Mucosa of gallbladder (tissue), 1 donor: ENCODE measurements around the gene STAP2. TPM values are rescaled to one million over a fixed set of nuclear protein-coding genes. Genes with fewer than 3 reads are reported as not detected.
A peak's percentile ranks its signal among the peaks of the same experiment; 100 is the strongest.

Experiments used
- DNase-seq: peaks from one replicate; pipeline ENCODE4 v3.0.0-alpha.2; 2020; ENCODE audit warnings: low spot score
- total RNA-seq: library from RNA; stranded (reverse); gene quantifications from one replicate; pipeline ENCODE4 v1.2.1, GENCODE V29; 2021
- donor health status: DM: no; HTN: no; CAD: no.

The STAP2 gene
- total RNA-seq = 37.8 TPM

DNA sequence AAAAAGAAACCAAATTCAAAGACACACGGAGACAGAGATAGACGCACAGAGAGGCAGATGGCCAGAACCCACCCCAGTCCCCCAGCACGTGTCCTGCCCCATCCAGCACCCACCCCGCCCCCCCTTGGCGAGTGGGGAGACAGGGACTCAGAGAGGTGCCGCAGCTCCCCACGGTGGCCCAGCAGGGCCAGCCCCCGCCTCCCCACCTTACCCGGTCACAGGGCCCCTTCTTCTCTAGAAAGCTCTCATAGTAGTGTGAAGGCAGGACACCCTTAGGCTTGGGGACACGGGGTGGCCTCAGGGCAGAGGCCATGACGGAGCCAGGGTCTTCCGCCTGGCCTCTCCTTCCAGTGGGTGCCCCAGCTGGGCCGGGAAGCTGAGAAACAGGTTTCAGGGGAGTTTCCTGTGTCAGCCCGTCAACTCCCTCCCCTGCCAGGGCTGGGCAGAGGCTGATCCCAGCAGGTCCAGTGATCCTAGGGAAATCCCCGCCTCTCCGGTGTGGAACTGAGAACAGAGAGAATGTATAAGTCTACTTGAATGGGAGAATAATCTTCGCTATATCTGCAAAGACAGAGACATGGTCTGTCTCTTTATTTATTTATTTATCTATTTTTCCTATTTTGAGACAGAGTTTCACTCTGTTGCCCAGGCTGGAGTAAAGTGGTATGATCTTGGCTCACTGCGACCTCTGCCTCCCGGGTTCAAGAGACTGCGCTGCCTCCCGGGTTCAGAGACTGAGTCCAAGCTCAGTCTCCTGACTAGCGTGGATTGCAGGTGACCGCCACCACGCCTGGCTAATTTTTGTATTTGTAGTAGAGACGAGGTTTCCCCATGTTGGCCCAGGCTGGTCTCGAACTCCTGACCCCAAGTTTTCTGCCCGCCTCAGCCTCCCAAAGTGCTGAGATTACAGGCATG is at the start of gene STAP2:
TSS of gene STAP2 (minus strand) at position 387 of the 915 bp plus-strand sequence. CDS start at position 313, 74 bp downstream.
- peak; percentile 58 for DNase-seq

DNA sequence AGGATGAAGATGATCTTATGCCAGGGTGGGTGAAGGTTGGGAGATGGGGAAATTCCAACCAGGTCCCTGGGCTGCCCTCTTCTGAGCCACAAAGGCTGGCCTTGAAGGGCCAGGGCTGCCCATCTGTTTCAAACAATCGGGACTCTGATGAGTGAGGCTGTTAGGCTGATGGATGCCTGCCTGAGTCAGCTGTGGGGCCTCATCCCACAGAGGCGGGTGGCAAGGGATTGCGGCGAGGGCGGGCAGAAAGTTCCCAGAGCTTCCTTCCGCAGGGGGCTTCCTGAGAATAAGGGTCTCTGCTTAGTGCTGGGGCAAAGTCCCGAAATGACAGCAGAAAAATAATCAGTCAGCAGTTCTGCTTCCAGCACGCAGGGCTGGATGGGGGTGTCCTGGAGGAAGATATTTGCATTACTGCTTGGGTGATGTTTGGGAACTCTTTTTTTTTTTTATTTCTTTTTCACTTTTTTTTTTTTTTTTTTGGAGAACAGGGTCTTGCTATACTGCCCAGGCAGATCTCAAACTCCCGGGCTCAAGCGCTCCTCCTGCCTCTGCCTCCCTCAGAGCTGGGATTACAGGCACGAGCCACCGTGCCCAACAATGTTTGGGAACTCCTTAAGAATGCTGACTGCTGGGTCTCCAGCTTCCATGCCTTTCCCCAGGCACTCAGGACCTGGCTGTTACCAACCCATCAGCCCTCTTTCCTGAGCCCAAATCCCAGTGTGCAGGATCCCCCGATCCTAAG is 47.6 kb upstream of the STAP2 start:
- no peak for DNase-seq

GRCh38 chr19:4385291-4386040 is 46.8 kb upstream of the STAP2 start:
- DNase-seq = no peak

DNA sequence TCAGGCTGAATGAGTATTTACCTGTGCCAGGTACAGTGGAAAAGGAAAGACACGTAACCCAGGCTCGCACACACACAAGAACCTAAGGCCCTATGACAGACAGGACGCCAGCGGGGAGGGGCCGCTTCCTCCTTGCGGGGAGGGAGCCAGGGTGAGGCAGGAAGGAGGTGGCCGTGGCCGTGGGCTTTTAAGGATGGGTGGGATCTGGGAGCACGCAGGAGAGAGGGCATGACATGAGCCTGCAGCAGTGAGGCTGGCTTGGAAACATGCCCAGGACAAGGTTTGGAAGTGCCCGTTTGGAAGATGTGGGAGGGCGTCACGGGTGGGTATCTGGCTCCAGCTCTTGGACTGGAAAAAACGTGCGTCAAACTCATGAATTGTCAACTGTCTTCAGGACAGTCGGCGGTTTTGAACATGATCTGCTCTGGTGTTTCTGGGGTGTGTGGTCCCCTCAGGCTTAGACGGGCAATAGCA is 41.7 kb upstream of the STAP2 start:
- DNase-seq = no peak

DNA sequence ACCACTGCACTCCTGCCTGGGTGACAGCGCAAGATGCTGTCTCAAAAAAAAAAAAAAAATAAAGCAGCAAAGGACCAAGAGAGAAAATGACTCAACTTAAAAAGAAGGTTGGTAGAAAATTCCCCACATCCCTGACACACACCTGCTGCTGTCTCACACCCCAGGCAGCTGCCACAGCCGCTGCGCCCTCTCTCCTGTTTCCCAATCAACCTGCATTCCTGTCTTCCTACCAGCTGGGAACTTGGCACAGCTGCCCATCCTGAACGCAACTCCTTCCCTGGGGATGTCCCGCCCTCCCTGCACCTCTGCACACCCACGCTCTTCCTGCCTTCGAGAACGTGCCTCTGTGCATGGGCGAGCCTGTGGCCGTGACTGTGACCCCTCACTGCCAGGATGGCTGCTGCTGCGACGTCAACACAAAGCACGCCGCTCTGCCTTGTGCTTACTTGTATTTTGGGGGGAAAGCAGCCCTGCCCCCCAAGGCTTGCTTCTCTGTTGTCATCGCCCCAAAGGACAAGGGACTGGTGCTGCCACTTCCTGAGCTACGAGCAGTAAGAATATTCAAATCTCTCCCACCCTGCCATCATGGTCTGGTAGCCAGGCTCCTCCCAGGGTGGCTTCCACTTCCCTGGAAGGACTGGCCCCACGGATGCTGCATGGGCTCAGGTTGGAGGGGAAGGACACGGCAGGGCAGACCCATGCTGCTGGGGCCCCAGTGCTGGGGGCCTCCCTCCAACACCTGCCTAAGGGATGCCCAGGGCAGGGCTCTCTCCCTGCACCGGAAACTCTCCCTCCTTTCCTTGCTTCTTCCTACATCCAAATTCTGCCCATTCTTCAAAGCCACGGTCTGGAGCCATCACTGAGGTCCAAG is 41.0 kb upstream of the STAP2 start:
- peak; percentile 68 for DNase-seq

GRCh38 chr19:4378886-4379285 is 40.3 kb upstream of the STAP2 start:
- DNase-seq = no peak

DNA sequence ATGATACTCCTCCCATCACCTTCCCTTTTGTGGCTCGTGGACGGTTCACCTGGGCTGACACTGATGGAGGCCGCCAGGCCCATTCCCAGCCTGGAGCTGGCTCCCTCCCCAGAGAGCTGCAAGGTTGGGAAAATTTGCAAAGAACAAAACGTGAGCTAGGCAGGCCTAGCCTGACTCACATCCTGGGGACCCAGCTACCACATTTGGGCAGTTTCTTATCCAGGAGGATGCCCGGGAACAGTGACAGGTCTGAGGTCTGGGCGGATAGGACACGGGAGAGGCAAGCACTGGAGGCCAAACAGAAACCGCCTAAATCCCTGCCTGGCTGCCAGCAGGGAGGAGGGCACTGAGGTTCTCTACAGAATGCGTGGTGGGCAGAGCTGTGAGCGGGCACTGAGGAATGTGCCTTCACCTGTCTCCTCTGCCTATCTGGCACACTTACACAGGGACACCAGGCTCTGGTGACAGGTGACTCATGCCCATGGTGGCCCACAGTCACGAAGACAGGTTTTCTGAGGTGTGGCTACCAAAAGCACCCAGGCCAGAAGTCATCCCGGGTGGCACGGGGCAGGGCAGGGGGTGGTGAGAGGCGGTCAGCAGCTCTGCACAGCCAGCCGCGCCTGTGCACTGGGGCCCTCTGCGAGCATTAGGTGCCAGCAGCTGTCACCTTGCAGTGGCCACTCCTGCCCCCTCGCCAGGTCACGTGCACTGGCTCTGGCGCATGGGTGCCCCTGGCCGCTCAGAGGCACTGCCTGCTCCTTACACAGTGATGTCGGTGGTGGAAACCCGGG is 38.6 kb upstream of the STAP2 start:
- peak; percentile 45 for DNase-seq

GRCh38 chr19:4376671-4376990 is 38.0 kb upstream of the STAP2 start:
- DNase-seq = no peak

DNA sequence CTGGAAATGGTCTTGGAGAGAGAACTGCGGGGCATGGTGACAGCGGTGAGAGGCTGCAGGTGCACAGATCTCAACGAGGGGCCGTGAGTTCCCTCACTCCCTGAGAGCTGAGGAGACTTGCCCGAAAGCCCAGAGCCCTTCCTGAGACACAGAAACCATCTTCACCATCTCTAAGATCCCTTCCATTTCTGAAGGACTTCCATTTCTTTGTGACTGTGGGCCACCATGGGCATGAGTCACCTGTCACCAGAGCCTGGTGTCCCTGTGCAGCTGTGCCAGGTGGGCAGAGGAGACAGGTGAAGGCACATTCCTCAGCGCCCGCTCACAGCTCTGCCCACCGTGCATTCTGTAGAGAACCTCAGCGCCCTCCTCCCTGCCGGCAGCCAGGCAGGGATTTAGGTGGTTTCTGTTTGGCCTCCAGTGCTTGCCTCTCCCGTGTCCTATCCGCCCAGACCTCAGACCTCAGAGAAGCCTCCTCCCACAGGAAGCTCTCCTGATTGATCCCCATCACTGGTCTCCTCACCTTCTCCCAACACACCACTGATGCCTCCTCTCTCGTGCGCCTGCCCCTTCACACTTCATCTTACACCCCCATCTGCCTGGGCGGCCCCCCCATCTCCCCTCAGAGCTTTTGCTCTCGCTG is 37.5 kb upstream of the STAP2 start:
- DNase-seq = no peak

- peak; percentile 64 for DNase-seq
Measured at GRCh38 chr19:4375164-4376027, 36.8 kb upstream of the STAP2 start.

DNA sequence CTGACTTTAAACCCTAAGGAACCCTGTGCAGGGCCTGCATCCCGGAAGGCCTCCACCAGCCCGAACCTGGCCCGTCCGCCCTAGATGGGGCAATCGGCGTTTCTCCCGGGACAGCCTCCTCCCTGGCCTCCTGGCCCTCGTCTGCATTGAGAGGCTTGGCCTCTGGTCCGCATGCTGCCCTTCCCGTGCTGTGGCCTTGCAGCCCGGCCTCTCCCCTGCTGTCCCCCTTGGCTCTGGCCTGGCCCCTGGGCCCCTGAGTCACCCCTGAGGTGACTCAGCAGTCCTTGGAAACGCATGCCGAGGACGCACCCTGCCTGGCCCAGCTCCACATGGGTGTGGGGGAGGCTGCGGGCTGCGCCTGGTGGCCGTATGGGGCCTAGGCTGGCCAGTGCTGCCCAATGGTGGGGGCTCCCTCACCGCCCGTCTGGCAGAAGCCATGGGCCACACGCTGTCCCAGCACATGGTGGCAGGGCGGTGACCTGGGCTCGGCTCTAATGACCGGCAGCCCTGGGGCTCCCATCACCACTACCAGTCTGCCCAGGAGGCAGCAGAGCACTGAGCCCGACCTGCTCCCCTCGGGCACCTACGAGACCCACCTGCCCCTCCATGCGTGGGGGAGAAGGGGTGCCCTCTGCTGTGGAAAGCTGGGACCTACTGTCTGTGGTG is 36.0 kb upstream of the STAP2 start:
- DNase-seq = peak; percentile 41

DNA sequence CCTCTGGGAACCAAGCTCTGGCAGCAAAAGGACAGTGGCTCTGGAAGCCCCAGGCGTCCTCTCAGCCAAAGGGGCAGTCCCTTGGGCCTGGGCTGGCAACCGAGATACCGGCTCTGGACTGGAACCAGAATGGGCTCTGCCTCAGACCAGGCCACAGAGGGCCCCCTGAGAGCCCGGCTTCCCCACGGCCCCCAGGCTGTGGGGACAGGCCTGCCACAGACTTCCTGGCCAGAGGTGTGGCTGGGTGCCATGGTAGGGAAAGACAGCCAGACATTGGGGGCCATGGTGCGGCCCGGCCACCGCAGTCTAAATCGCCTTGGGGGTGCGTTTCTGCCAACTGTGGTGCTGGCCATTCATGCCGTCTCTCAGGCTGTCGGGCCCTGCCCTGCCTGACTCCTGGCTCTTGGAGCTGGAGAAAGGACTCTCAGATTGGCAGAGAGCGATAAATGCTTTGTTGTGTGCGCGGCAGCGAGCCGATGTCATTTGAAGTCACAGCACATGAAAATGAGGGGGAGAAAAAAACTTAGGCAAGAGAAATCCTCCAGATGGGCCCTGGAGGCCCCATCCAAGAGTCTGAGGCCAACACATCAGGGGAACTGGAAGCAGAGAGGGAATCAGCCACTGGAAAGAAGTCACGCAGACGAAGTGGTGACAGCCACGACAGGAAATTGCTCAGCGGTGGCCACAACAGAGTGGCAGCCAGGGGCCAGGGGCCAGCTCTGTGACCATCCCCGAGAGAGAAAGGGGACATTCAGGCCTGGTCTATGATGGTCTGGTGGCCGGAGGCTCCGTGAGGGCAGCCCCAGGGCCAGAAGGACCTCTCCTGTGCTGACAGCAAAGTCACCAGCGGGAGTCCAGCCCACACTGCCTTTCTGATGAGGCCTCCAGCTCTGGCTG is 35.2 kb upstream of the STAP2 start:
- DNase-seq = no peak

GRCh38 chr19:4373013-4373367 is 34.4 kb upstream of the STAP2 start:
- no peak for DNase-seq

- no peak for DNase-seq
Measured at GRCh38 chr19:4372165-4373012, 33.8 kb upstream of the STAP2 start.

DNA sequence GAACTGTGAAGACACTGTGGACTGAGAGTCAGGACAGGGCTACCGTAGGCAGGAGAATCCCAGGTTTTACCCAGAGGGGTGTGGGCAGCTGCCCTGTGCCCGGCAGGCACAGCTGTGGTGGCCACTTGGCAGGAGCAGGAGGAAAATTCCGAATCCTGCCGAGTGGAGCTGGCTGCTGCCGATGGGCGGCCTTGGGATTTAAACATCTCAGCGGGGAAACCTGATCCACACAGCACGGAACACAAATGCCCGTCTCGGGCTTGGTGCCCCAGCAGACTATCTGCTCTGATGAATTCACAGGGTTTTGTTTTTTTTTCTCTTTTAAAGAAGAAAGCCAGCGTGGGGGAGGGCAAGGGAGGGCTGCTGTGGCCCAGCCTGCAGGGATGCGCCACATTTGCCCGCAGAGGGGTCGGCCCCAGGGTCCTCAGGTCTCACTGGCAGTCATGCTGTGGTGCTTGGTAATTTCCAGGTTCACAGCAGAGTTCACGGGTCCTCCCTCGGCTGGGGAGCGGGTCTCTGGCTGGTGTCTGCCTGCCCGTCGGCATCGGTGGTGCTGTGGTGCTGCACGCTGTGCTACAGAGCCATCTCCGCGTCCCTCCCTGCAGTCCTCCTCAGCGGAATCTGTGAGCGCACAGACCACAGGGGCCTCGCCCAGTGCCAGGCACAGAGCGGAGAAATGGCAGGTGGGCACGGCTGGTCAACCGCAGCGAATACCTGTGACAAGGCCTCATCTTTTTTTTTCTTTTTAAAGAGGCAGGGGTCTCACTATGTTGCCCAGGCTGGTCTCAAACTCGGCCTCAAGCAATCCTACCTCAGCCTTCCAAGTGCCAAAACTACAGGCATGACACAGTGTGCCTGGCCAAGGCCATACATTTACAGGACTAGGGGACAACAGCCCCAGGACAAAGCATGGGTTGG is 32.9 kb upstream of the STAP2 start:
- no peak for DNase-seq
